Uterus (tissue), 2 donors: ENCODE data around the gene CHTOP.

Experiments used
- CTCF ChIP-seq, 4 experiments: fragments of 200-600 bp in 2 of 4; fragments of 450-650 bp in 2 of 4; sonication (generic) in 2 of 4; IDR thresholded peaks; one replicate each; pipeline ENCODE4 v1.5.1; 2016 to 2019; ENCODE audit warnings: antibody characterized with exemption in 4 of 4, mild to moderate bottlenecking in 2 of 4, moderate library complexity in 1 of 4
- POLR2A ChIP-seq, 2 donors: fragments of 450-650 bp; IDR thresholded peaks; one replicate each; pipeline ENCODE4 v1.6.1; 2016; ENCODE audit warnings: antibody characterized with exemption in 2 of 2, mild to moderate bottlenecking in 1 of 2, moderate library complexity in 1 of 2

GRCh38 chr1:153609585-153609907 lies 24.3 kb upstream of the CHTOP start:
- TF ChIP-seq CTCF (IDR thresholded peaks at IDR 0.05): no peak
- TF ChIP-seq POLR2A (IDR thresholded peaks at IDR 0.05): no peak
